Activated CD4-positive, alpha-beta T cell treated with anti-CD3 and anti-CD28 coated beads, Interleukin-2, Interleukin-6, amounts not matched to agents 100 ng/mL and 50 ng/mL, durations not matched to agents 16 hours and 8 hours (primary cell): ENCODE results near the gene CYP4V2.

Source experiments
- DNase-seq: peaks from one replicate; pipeline ENCODE4 v3.0.0-alpha.2; 2020

The CYP4V2 gene

DNA sequence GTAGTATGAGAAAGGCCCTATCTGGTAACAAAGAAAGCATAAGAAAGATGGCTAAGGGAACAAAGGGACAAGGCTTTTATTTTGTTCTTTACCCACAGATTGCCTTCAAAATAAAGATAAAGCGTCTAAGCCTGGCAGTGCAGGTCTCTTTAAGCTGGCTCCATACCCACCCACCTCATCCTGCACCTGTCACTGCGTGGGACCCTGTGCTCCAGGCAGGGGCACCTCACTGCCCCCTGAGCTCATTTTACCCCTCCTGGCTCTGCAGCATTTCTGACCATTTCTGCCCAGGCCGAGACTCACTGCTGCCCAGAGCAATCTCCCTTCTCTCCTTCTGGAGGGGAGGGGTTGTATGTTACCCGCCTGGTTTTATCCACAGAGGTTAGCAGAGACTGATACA, 1.7 kb upstream of the CYP4V2 start:
- DNase-seq, result no peak

DNA sequence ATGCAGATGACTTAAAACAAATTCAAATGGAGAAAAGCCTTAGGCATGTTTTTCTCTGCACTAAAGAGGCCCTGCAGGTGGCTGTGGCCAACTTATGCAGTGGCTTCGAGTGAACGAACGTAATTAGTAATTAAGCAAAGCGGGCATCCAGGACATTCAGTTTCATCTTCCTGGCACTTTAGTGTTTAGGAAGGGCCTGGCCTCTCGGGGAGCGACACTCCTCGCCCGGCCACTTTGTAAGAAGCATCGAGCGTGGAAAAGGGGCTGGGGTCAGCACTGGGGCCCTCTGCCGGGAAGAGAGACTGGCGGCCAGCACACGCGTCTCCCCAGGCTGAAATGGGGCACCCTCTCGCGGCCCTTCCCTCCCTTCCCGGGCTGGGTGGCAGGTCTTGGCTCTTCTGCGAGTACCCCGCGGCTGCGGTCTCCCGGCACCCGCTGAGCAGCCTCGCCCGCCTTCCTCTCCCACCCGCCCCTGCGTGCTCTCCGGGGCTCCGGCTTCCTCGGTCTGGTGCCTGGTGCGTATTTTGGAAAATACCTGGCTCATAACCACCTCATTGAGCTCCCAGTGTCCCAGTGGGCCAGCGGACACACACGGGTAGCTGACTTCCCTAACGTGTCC, 677 bp upstream of the CYP4V2 start:
- DNase-seq, result peak; percentile 48

DNA sequence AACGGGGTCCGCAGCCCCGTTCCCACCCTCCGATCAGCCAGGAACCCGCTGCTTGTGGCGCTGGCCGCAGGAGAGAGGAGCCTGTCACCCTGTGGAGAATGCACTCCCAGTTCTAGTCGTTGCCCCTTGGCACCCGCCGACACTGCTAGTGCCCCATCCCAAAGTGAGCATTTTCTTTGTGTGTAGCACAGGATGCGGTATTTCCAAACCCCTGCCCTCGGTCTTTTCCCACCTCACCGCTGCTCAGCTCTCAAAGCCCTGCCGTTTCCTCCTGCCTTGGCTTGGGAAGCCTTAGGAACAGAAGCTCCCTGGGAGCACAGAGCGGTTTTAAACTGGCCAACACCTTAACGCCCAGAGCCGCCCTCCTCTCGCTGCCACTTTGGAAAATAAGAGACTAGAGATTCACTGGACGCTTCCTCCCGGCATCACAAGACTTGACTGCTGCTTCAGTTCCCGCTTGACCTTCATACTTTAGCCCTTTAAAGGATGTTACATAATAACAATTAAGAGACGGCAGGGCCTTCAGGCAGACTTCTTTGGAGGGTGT, 772 bp downstream of the CYP4V2 start:
- DNase-seq, result peak; percentile 39

DNA sequence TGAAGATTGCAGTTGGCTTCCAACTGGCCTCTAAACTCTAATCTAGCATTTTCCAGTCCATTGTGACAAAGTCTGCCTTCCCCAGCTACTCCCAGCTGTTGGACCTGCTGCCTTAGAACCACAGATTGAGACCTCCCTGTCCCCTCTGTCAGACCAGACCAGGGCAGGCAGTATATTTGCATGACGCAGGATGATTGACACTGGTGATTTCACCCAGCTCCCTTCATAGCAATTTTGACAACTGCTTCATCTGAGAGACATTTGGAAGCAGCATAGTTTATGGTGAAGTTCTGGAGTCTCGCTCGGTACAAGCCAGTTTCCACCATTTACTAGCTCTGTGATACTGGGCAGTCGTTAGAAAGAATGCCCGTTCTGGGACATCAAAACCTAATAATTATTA, 2.5 kb downstream of the CYP4V2 start:
- no peak for DNase-seq

DNA sequence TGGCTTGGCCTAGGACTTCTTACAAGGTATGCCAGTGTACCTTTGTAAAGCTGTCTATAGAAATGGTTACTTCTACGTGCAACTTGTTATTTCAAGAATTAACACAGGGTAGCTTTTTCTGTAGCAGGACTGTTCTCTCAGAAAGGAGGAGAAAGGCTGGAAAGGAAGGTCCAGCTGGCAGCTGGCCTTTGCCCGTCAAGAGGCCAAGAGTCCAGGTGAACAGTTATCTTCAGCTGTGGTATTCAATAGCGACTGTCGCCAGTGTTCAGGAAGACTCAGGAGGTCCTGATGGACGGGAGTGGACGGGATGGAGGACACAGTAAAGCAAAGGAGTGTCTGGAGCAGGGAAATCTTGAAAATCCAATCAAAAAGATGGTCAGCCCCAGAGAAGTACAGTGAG, 4.7 kb downstream of the CYP4V2 start:
- DNase-seq, result no peak

GRCh38 chr4:186200516-186200915, 9.1 kb downstream of the CYP4V2 start:
- DNase-seq, result no peak

- DNase-seq, result no peak
These were observed 9.6 kb downstream of the CYP4V2 start for GRCh38 chr4:186201010-186201409.

GRCh38 chr4:186201535-186202230, 10.3 kb downstream of the CYP4V2 start:
- DNase-seq, result peak; percentile 70

- no peak for DNase-seq
These were observed 11.2 kb downstream of the CYP4V2 start for GRCh38 chr4:186202490-186203140.

DNA sequence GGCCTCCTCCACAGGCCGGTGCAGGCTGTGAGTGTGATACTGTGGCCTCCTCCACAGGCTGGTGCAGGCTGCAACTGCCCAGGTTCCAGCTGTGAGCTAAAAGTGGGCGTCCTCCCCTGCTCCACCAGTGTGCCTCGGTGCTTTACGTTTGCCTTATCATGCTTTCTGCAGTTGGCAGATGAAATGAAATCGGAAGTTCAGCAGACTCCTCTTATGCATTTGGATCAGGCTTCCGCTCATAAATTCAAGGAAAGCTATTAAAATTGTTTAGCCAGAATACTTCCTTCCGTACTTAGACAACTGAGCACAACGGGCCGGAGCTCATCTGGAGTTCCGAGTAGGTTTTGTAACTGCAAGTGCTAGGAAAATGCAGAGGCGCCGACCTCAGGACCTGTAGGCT, 12.0 kb downstream of the CYP4V2 start:
- peak; percentile 11 for DNase-seq

DNA sequence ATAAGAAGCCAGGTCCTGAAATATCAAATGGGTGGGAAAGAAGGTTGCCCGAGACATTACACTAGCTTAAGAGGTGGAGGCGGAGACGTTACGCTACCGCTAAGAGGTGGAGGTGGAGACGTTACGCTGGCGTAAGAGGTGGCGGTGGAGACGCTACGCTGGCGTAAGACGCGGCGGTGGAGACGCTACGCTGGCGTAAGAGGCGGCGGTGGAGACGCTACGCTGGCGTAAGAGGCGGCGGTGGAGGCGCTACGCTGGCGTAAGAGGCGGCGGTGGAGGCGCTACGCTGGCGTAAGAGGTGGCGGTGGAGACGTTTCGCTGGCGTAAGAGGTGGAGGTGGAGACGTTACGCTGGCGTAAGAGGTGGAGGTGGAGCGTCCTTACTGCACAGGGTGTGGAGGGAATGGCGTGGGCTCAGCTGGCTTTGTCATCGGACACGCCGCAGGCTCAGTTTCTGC, 12.8 kb downstream of the CYP4V2 start:
- peak; percentile 71 for DNase-seq

DNA sequence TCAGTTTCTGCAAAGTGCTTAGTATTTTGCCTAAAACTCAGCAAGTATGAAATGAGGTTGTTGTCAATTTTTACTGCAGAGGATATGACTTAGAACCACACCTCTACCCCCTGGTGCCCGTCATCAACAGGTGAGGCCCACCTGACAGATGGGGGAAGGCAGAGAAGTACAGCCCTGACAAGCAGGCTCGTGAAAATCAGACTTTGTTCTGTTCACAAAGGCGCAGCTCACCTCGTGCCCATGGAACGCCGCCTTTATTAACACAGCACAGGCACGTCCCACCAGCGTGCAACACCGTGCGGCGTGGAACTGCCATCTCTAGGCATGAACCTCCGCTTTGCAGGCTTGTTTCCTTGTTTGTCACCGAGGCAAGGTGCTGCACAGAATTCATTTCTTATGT, 13.3 kb downstream of the CYP4V2 start:
- no peak for DNase-seq

- DNase-seq, result no peak
These were observed 13.8 kb downstream of the CYP4V2 start for GRCh38 chr4:186205156-186205555.

DNA sequence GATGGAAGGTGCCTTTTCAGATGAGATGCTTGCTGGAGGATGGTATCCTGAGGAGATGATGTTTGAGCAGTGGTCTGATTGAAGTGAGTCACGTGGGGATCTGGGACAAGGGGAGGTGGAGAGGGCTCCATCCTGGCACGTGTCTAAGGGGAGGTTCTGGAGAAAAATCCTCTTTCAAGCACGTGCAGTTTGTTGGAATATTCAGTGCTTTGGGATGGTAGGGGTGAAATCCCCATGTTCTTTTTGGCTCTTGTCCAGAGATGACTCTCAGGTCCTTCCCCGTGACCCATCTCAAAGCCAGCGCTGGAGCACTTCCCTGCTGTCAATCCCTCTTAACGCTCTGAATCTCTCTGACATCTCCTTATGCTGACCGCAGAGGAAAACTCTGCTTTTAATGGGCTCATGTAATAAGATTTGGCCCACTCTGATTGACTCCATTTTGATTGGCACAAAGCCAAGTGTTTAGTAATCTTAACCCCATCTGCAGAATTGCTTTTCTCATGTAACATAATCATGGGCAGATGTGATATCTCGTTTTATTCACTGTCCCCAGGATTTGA, 25.2 kb downstream of the CYP4V2 start:
- DNase-seq, result no peak

DNA sequence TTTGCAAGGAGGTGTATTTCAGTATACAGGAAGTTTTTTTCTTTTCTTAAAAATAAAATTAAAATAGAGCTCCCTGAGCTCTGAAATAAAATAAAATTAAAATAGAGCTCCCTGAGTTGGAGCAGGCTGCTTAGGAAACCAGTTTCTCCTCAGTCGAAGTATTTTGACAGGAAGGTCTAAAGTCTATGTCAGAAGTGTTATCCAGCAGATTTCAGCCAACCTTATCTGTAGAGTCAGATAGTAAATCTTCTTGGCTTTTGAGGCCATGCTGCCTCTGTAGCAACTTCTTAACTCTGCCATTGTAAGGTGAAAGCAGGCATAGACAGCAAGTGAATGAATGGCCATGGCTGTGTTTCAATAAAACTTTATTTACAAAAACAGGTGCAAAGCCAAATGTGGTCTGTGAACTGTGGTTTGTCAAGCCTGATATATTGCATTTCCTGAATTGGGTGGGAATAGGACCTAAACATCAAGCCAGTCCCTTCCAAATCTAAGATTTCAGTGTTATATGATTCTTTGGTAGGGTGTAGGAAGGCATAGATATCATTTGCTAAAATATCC, 26.4 kb downstream of the CYP4V2 start:
- DNase-seq, result no peak

DNA sequence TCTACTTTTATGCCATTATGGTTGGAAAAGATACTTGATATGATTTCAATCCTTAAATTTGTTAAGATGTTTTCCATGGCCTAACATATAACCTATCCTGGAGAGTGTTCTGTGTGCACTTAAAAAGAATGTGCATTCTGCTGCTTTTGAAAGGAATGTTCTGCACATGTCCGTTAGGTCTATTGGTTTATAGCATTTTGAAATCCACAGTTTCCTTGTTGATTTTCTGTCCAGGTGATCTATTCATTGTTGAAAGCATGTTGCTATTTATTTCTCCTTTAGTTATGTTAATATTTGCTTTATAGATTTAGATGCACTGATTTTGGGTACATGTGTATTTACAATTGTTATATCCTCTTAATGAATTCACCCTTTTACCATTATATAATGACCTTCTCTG, 30.3 kb downstream of the CYP4V2 start:
- DNase-seq, result no peak

GRCh38 chr4:186225848-186226247, 34.5 kb downstream of the CYP4V2 start:
- no peak for DNase-seq

- no peak for DNase-seq
These were observed 35.3 kb downstream of the CYP4V2 start for GRCh38 chr4:186226521-186227189.

GRCh38 chr4:186227221-186227620, 35.9 kb downstream of the CYP4V2 start, which contains the start of gene KLKB1:
KLKB1 (plus strand) TSS chr4:186227507; CDS start chr4:186228196, 689 bp downstream.
- DNase-seq, result no peak

- no peak for DNase-seq
These were observed 36.6 kb downstream of the CYP4V2 start for GRCh38 chr4:186227744-186228513.

DNA sequence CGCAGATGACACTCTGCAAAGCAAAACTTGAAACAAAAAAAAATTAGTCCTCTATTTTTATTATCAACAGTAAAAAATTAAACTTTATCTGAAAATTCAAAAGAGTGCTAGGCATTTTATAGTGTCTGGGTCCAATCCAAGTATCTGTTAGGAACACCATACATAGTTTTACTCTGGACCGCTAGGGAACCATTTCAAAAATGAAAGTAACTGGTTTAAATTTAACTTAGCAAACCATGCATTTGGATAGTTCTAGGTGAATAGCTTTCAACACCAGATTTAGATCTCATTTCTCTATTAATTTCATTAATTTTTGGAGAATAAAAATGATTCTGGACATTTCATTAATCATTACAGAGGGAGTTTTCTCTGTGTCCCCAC, 37.1 kb downstream of the CYP4V2 start:
- no peak for DNase-seq

DNA sequence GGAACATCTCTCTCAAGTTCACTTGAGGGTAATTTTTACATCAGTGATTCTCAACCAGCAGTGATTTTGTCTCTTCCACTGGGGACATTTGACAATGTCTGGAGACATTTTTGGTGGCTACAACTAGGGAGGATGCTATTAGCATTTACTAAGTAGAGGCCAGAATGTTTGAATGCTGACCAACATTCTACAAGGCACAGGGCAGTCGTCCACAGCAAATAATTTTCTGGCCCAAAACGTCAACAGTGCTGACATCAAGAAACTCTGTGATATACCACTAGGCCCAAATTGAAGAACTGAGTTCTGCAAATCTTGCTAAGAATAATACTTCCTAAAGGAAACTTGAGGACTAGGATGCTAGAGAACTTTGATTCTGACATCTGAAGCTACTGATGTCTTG, 43.0 kb downstream of the CYP4V2 start:
- no peak for DNase-seq
